ENCODE data around the gene PELI1.

PELI1 gene

DNA sequence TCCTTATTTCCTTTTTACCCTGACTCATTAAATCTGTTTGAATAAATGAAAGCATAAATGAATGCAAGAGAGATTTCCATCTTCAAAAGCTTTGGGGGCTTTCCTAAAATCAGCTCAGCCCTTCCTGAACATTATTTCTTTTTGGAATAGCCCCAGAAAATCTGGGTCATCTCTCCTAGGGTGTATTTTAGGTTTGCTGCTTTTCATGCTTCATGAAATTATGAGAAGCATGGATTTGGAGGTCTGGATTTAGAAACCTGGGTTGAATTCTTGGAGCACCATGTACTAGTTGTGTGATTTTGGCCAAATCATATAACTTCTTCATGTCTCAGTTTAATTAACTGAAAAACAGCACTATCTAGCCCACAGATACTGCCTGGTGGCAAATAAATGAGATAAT is 24.0 kb upstream of the PELI1 start:
- no peaks in the 10 kb centered on the region for H4K20me1 ChIP-seq (ENCODE audit: insufficient read depth, low read length)
- no peak overlapping the region for H2AFZ ChIP-seq (ENCODE audit: low read length)
- H3F3A ChIP-seq (ENCODE audit: insufficient read depth, low read length), result no peaks in the 10 kb centered on the region
- H3K4me3 ChIP-seq (ENCODE audit: low read depth, low read length, poor library complexity, severe bottlenecking), result no peak overlapping the region
- H3K4me2 ChIP-seq (ENCODE audit: low read length), result no peak overlapping the region
- H3K9me2 ChIP-seq (ENCODE audit: low read depth, low read length), result no peaks in the 10 kb centered on the region
- no peaks in the 10 kb centered on the region for H3K27me3 ChIP-seq (ENCODE audit: insufficient read depth, low read length)
- no peak for TF ChIP-seq EZH2 (IDR thresholded peaks at IDR 0.05; ENCODE audit: borderline replicate concordance, low read length)
- TF ChIP-seq CTCF (IDR thresholded peaks at IDR 0.05; ENCODE audit: low read length), result no peak
- H3K4me1 ChIP-seq (ENCODE audit: insufficient read depth, low read length, severe bottlenecking), result peaks cover 17% of the 10 kb centered on the region
- H3K27ac ChIP-seq (ENCODE audit: low read depth, low read length, poor library complexity, severe bottlenecking), result no peak overlapping the region
- H3K36me3 ChIP-seq (ENCODE audit: insufficient read depth, low read length), result no peaks in the 10 kb centered on the region
- H3K9me3 ChIP-seq (ENCODE audit: low read length), result no peaks in the 10 kb centered on the region
- no peaks in the 10 kb centered on the region for H3K79me2 ChIP-seq (ENCODE audit: insufficient read depth, low read length)
- H3K9ac ChIP-seq (ENCODE audit: low read length), result no peak overlapping the region

- TF ChIP-seq EZH2 (IDR thresholded peaks at IDR 0.05; ENCODE audit: borderline replicate concordance, low read length), result no peak
- TF ChIP-seq CTCF (IDR thresholded peaks at IDR 0.05; ENCODE audit: low read length), result no peak
- Histone ChIP-seq H3K4me2 (ENCODE audit: low read length) (no peak overlapping the region), H3F3A (ENCODE audit: insufficient read depth, low read length) (no peaks in the 10 kb centered on the region), H3K4me1 (ENCODE audit: insufficient read depth, low read length, severe bottlenecking) (peaks cover 15% of the 10 kb centered on the region), H3K9me2 (ENCODE audit: low read depth, low read length) (no peaks in the 10 kb centered on the region), H3K27ac (ENCODE audit: low read depth, low read length, poor library complexity, severe bottlenecking) (no peak overlapping the region), H2AFZ (ENCODE audit: low read length) (no peak overlapping the region), H3K36me3 (ENCODE audit: insufficient read depth, low read length) (no peaks in the 10 kb centered on the region), H3K9ac (ENCODE audit: low read length) (no peak overlapping the region), H4K20me1 (ENCODE audit: insufficient read depth, low read length) (no peaks in the 10 kb centered on the region), H3K4me3 (ENCODE audit: low read depth, low read length, poor library complexity, severe bottlenecking) (no peak overlapping the region), H3K27me3 (ENCODE audit: insufficient read depth, low read length) (no peaks in the 10 kb centered on the region), H3K9me3 (ENCODE audit: low read length) (no peaks in the 10 kb centered on the region), H3K79me2 (ENCODE audit: insufficient read depth, low read length) (no peaks in the 10 kb centered on the region)
Measured at GRCh38 chr2:64166637-64167420, 22.6 kb upstream of the PELI1 start.

GRCh38 chr2:64166212-64166611 is 22.0 kb upstream of the PELI1 start:
- Histone ChIP-seq H3K9ac (ENCODE audit: low read length) (no peak overlapping the region), H3K4me2 (ENCODE audit: low read length) (no peak overlapping the region), H3K36me3 (ENCODE audit: insufficient read depth, low read length) (no peaks in the 10 kb centered on the region), H3F3A (ENCODE audit: insufficient read depth, low read length) (no peaks in the 10 kb centered on the region), H3K4me3 (ENCODE audit: low read depth, low read length, poor library complexity, severe bottlenecking) (no peak overlapping the region), H3K9me3 (ENCODE audit: low read length) (no peaks in the 10 kb centered on the region), H3K9me2 (ENCODE audit: low read depth, low read length) (no peaks in the 10 kb centered on the region), H2AFZ (ENCODE audit: low read length) (no peak overlapping the region), H3K4me1 (ENCODE audit: insufficient read depth, low read length, severe bottlenecking) (peaks cover 9% of the 10 kb centered on the region), H4K20me1 (ENCODE audit: insufficient read depth, low read length) (no peaks in the 10 kb centered on the region), H3K79me2 (ENCODE audit: insufficient read depth, low read length) (no peaks in the 10 kb centered on the region), H3K27ac (ENCODE audit: low read depth, low read length, poor library complexity, severe bottlenecking) (no peak overlapping the region), H3K27me3 (ENCODE audit: insufficient read depth, low read length) (no peaks in the 10 kb centered on the region)
- TF ChIP-seq CTCF (IDR thresholded peaks at IDR 0.05; ENCODE audit: low read length) (no peak), EZH2 (IDR thresholded peaks at IDR 0.05; ENCODE audit: borderline replicate concordance, low read length) (no peak)
